MM.1S (cell line): ENCODE data around the gene C14orf39.

ENCODE experiments used
- DNase-seq: peaks from one replicate; pipeline ENCODE4 v3.0.0-alpha.2; 2015
- H2AFZ ChIP-seq: fragments of 300-600 bp; sonication (generic); 2 replicates; pipeline ENCODE4 v1.6.0; 2016; ENCODE audit warnings: antibody characterized with exemption, low read length
- H3F3A ChIP-seq: fragments of 300-600 bp; sonication (generic); 2 replicates; pipeline ENCODE4 v1.6.1; 2016; ENCODE audit warnings: mild to moderate bottlenecking, antibody characterized with exemption, low read length, moderate library complexity, mixed read lengths; ENCODE audit not compliant: insufficient read depth
- H3K27ac ChIP-seq: fragments of 300-600 bp; sonication (generic); 2 replicates; pipeline ENCODE4 v1.5.1; 2016; ENCODE audit warnings: mild to moderate bottlenecking, low read length
- H3K27me3 ChIP-seq: fragments of 300-600 bp; sonication (generic); replicated peaks from 2 replicates; pipeline ENCODE4 v1.6.0; 2016; ENCODE audit warnings: low read length; ENCODE audit not compliant: insufficient read depth
- H3K36me3 ChIP-seq: fragments of 300-600 bp; sonication (generic); replicated peaks from 2 replicates; pipeline ENCODE4 v1.6.1; 2016; ENCODE audit warnings: mild to moderate bottlenecking, low read length, mixed read lengths; ENCODE audit not compliant: insufficient read depth
- H3K4me1 ChIP-seq: fragments of 300-600 bp; sonication (generic); 2 replicates; pipeline ENCODE4 v1.6.1; 2016; ENCODE audit warnings: low read length, mixed read lengths
- H3K4me2 ChIP-seq: fragments of 300-600 bp; sonication (generic); 2 replicates; pipeline ENCODE4 v1.6.0; 2016; ENCODE audit warnings: low read depth, low read length
- H3K4me3 ChIP-seq: fragments of 300-600 bp; sonication (generic); 2 replicates; pipeline ENCODE4 v1.5.1; 2016; ENCODE audit warnings: low read length, mixed read lengths
- H3K79me2 ChIP-seq: fragments of 300-600 bp; sonication (generic); 2 replicates; pipeline ENCODE4 v1.6.1; 2016; ENCODE audit warnings: mixed run types, low read length, mixed read lengths
- H3K9ac ChIP-seq: fragments of 300-600 bp; sonication (generic); 2 replicates; pipeline ENCODE4 v1.6.1; 2016; ENCODE audit warnings: low read length, mixed read lengths
- H3K9me2 ChIP-seq: fragments of 300-600 bp; sonication (generic); replicated peaks from 2 replicates; pipeline ENCODE4 v1.6.1; 2016; ENCODE audit warnings: mild to moderate bottlenecking, low read length, mixed read lengths; ENCODE audit not compliant: insufficient read depth
- H3K9me3 ChIP-seq: fragments of 300-600 bp; sonication (generic); replicated peaks from 2 replicates; pipeline ENCODE4 v1.6.1; 2016; ENCODE audit warnings: mild to moderate bottlenecking, low read length, mixed read lengths; ENCODE audit not compliant: insufficient read depth
- H4K20me1 ChIP-seq: fragments of 300-600 bp; sonication (generic); 2 replicates; pipeline ENCODE4 v1.6.1; 2016; ENCODE audit warnings: mild to moderate bottlenecking, low read length, moderate library complexity, mixed read lengths; ENCODE audit not compliant: insufficient read depth
- CTCF ChIP-seq: fragments of 300-600 bp; sonication (generic); IDR thresholded peaks from 2 replicates; pipeline ENCODE4 v1.5.1; 2016; ENCODE audit warnings: antibody characterized with exemption, low read length, mixed read lengths
- EZH2 ChIP-seq: fragments of 300-600 bp; sonication (generic); optimal IDR thresholded peaks from 2 replicates; pipeline ENCODE3; 2017; ENCODE audit warnings: low read depth, mild to moderate bottlenecking, antibody characterized with exemption, low read length, mixed read lengths
- EZH2phosphoT487 ChIP-seq: fragments of 300-600 bp; sonication (generic); IDR thresholded peaks from 2 replicates; pipeline ENCODE4 v1.6.1; 2018; ENCODE audit warnings: antibody characterized with exemption, low read length

Gene C14orf39

GRCh38 chr14:60510951-60511599, 25.2 kb upstream of the C14orf39 start:
- Histone ChIP-seq H3K9me2 (no peaks in the 10 kb centered on the region), H3K36me3 (no peaks in the 10 kb centered on the region), H3K9ac (no peak overlapping the region), H4K20me1 (no peaks in the 10 kb centered on the region), H3K27ac (no peak overlapping the region), H3F3A (no peaks in the 10 kb centered on the region), H3K79me2 (no peaks in the 10 kb centered on the region), H2AFZ (no peak overlapping the region), H3K27me3 (no peaks in the 10 kb centered on the region), H3K4me1 (no peaks in the 10 kb centered on the region), H3K4me2 (no peak overlapping the region), H3K9me3 (no peaks in the 10 kb centered on the region), H3K4me3 (no peak overlapping the region)
- TF ChIP-seq CTCF: no peak
- no peak for TF ChIP-seq EZH2
- TF ChIP-seq EZH2phosphoT487: no peak
- DNase-seq: no peak

GRCh38 chr14:60510254-60510950, 24.5 kb upstream of the C14orf39 start:
- no peak for TF ChIP-seq CTCF
- no peak for TF ChIP-seq EZH2phosphoT487
- TF ChIP-seq EZH2: no peak
- Histone ChIP-seq H3F3A (no peaks in the 10 kb centered on the region), H3K27ac (no peak overlapping the region), H4K20me1 (no peaks in the 10 kb centered on the region), H3K9me2 (no peaks in the 10 kb centered on the region), H3K9me3 (no peaks in the 10 kb centered on the region), H3K4me1 (no peaks in the 10 kb centered on the region), H3K27me3 (no peaks in the 10 kb centered on the region), H3K4me2 (no peak overlapping the region), H3K36me3 (no peaks in the 10 kb centered on the region), H3K79me2 (no peaks in the 10 kb centered on the region), H3K4me3 (no peak overlapping the region), H2AFZ (no peak overlapping the region), H3K9ac (no peak overlapping the region)
- DNase-seq: no peak

- Histone ChIP-seq H3K9me2 (no peaks in the 10 kb centered on the region), H4K20me1 (no peaks in the 10 kb centered on the region), H3K4me2 (no peak overlapping the region), H2AFZ (no peak overlapping the region), H3K4me3 (no peak overlapping the region), H3K79me2 (no peaks in the 10 kb centered on the region), H3K36me3 (no peaks in the 10 kb centered on the region), H3K4me1 (no peaks in the 10 kb centered on the region), H3K9me3 (no peaks in the 10 kb centered on the region), H3K9ac (no peak overlapping the region), H3K27me3 (no peaks in the 10 kb centered on the region), H3K27ac (no peak overlapping the region), H3F3A (no peaks in the 10 kb centered on the region)
- DNase-seq: no peak
- TF ChIP-seq CTCF (no peak), EZH2phosphoT487 (no peak), EZH2 (no peak)
Observed at GRCh38 chr14:60509438-60510253, 23.8 kb upstream of the C14orf39 start.
